CD1c-positive myeloid dendritic cell (primary cell): ENCODE measurements around the gene HOXA5.

Source experiments
- DNase-seq: peaks from one replicate; pipeline ENCODE4 v3.0.0-alpha.2; 2016; ENCODE audit errors: extremely low spot score

The HOXA5 gene

DNA sequence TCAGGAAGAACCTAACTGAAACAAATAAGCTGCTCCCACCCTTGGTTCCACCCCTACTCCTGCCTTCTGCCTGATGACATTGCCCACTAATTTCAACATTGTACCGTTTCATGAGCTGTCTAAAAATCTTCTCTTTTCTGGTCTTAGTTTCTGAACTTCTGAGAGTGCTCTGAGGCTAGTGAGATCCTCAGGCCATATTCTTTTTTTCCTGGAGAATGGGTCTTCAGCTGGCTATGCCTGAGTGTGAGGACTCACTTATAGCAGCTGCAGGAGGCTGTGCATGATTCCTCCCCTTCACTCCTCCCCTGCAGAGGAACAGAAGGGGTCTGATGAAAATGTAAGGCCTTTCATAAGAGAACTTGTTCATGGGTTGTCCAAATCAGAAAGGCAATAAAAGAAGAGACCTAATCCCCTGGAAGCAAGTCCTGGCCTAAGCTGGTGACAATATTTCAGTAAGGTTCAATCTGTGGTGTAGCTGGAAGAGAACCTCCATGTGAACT lies 24.0 kb downstream of the HOXA5 start:
- no peak for DNase-seq

DNA sequence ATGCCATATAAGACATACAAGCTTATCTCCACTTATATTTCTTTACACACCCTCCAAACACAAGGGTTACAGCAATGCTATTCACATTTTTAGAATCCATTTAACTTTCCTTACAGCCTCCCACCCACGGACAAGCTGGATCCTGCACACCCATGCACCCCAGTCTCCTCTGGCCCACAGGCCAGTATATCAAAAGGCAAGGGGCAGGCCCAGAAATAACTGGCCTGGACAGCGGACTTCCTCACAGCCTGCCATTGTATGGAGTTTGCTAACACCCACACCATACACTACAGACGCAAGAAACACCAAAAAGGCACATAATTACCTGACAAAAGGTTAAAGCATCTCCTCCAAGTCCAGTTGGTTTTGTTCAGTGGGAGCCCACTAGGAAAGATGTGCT lies 24.9 kb downstream of the HOXA5 start:
- DNase-seq: no peak

- DNase-seq: no peak
Observed at GRCh38 chr7:27117887-27118491, 25.5 kb downstream of the HOXA5 start.

- DNase-seq: no peak
Observed at GRCh38 chr7:27116962-27117886, 26.3 kb downstream of the HOXA5 start.

- no peak for DNase-seq
Observed at GRCh38 chr7:27116031-27116961, 27.2 kb downstream of the HOXA5 start.

DNA sequence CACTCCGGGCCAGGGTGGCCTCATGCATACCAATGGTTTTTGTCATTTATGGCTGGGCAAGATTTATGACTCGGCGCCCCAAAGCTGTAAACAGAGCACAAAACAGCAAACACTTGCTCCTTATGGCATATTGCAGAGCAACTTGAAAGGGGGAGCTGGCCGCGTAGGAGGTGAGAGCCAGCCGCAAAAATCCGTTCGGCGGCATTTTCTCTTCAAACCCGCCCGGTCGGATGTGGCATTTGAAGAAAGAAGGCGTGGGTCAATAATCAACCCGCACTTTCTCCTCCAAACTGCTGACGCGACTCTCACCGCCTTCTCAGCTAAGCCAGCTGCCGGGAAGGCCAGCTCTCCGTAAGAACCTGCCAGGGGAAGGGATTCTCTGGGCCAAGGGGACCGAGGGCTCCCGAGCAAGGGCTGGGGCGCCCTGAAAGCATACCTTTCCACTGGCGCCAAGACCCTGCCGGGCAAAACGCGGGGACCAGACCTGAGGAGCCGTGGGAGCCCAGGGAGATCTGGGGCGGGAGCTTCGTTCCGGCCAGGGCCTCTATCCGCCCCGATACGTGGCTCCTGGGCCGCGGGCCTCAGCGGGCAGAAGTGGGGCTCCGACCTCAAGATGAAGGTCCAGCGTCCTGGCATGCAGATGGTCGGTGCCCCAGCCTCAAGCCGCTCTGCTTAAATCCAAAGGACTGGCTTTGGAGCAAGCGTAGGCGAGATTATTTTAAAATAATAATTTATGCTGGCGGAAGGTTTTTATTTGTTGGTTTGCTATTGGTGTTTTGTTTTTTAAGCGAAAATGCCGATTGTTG lies 28.1 kb downstream of the HOXA5 start:
- DNase-seq: no peak

GRCh38 chr7:27114881-27115220 lies 28.6 kb downstream of the HOXA5 start:
- DNase-seq: no peak

GRCh38 chr7:27113991-27114769 lies 29.3 kb downstream of the HOXA5 start:
- no peak for DNase-seq

DNA sequence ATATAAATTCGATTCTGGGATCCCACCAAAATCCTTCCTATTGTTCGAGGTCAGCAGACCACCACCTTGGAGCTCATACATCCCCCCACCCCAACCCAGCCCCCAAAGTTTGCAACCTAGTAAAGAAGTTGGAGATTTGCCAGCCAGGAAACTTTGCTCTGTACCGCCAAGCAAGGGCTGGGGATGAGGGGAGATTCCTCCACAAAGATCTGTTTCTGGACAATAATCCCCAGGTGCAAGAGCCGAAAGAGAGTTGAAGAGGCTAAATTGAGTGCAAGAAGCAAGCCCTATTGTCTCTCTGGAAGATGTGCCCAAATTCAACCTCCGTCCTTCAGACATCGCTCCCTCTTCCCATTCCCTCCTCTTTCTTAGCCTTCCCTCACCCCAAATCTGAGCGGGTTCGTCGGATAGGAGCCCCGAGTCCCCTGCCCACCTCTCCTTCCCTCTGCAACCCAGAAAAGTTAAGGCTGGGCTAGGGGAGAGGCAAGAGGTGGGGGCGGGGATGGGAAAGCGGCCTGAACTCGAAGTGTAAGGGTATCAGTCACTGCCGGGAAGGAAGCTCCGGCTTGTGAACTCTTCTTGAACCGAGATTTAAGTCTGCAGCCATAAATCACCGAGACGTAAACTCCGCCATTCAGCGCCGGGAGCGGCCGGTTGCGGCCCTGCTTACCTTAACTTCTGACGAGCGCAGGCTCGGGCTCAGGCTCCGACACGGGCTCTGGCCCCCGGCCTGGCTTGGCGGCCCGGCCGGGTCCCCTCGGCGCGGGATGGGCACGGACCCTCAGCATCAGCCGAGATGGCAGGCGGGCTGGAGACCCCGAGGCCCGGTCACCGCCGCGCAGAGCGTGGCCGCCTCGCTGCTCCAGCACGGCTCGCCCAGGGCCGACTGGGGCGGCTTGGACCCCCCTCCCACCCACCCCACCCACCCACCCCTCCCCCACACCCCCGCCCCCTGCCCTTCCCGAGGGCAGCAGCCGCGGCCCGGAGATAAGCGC lies 30.2 kb downstream of the HOXA5 start:
- no peak for DNase-seq

DNA sequence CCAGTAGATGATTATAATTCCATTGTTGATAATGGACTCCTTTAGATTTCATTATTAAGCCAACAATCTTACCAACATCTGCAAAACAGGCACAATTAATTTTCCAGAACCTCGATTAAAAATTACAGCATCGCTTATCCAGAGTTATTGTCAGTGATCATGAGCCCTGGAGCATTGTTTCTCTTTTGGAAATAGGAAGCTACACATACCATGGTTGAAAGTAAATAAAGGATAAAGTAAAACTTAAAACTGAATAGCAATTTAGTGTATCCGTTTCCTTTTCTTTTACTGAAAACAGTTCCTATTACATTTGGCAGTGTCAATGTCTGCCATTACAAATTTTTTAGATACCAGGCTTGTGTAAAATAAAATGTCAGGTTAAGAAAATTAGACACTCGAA lies 31.1 kb downstream of the HOXA5 start:
- no peak for DNase-seq

DNA sequence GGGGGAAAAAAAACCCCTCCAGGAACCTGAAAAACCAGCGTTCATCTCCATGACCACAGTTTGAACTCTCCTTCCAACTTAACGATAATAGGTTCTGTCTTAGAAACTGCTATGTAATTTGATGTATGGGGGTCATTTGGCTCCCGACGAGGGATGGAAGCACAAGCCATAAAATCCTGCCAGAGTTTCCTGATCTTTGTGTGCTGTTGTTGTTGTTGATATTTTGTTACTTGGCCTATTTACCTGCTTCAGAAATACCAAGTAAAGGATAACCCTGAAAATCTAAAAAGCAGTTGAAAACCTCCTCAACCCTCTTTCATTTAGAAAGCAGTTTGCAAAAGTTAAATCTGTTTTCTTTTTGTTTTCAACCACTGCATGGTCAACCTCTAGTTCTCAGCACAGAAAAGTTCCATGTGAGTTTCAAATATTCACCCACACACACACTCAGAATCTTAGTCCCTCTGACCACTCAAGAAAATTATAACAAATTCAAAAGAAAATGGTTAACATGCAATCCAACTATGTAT lies 31.7 kb downstream of the HOXA5 start:
- DNase-seq: no peak

GRCh38 chr7:27111042-27111750 lies 32.3 kb downstream of the HOXA5 start:
- no peak for DNase-seq

DNA sequence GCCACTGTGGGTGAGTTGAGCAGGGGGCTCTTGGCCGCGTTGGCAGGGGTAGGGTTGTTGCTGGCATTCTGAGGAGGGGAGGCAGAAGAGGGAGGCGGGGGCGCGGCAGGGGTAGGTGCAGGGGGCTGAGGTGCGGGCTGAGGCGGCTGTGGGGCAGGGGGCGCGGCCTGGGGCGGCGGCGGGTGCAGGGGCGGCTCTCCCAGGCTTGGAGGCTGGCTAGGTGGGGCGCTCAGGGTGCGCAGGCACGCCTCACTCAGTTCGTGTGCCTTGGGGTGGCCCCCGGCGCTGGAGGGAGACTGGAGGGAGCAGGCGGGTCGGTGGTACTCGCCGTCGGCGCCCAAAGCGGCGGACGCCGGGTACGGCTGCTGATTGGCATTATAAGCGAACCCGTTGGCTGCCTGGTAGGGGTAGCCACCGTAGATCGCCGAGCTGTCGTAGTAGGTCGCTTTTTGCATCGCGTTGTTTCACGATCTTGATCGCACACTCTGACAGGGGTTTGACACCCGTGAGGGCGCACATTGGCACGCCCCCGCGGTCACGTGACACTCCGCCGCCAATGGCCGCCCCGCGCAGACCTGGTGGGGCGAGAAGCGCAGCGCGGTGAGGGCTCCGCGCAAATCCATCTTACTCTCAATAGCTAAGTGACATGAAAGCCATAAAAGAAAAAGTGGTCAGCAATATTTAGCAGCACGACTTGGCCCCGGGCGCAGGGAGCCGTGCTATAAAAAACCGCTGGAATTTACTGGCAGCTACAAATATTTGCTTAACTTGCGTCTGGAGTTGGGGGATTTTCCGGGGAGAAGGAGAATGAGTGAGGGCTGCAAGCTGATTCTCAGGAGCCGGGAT lies 33.1 kb downstream of the HOXA5 start:
- no peak for DNase-seq

DNA sequence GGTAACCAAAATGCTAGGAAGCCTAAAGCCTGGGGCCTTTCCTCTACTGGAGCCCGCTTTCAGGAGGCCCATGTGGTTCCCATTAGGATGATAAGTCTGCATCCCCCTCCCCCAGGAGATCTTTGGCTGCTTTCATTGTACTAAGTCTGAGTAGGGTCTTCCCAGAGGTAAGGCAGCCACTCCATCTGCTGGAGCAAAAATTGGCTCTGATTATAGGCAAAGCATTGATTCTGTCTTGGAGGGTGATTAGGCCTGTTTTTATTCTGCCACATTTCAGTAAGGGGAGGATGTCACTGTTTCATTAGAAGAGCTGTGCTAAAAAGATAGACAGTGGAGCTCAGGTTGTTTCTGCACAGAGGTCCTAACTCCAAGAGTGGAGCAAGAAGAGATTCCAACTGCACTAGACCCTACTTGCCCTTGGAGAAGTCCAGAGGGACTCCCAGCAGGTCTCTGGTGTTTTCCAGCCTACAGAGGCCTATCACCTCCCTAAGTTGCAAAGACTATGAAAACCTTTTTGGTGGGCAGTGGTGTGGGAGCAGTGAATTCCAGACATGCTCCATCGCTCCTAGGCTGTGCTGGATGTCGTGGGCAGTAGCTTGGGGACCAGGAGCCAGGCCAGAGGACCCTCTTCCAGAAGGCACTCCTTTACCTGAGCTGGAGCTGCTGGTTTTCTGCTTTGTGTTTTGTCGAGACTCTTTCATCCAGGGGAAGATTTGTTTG lies 33.9 kb downstream of the HOXA5 start:
- no peak for DNase-seq

DNA sequence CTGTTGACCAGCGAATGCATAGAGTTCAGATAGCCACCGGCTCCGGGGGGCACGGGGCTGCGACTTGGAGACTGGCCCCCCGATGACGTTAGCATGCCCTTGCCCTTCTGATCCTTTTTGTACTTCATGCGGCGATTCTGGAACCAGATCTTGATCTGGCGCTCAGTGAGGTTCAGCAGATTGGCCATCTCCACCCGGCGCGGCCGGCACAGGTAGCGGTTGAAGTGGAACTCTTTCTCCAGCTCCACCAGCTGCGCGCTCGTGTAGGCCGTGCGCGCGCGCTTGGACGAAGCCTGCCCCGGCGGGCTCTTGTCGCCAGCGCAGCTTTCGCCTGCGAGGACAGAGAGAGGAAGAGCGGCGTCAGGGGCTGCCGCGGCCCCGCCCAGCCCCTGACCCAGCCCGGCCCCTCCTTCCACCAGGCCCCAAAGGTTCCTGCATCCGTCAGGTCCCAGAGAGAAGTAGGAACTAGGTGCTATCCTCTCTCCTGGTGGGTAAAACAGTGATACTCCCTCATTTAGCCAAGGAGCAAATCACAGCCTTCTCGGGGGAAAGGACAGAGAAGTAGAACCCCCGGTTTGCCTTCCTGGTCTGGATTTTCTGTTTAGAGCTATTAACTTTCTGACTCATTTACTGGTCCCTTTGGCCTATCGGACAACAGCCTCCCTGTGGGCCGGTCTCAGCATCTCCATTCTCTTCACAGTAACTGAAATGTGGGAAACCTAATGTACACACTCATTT lies 34.9 kb downstream of the HOXA5 start:
- DNase-seq: no peak
